SJSA1 (cell line): Measurements from ENCODE around the gene F2R. TPM values are rescaled to one million over a fixed set of nuclear protein-coding genes. Genes with fewer than 3 reads are reported as not detected.

Source experiments
- DNase-seq, 2 experiments: peaks; one replicate each; pipeline ENCODE4 v3.0.0-alpha.2; 2015 to 2020; ENCODE audit warnings: low spot score in 2 of 2, low read depth in 1 of 2
- H3K27ac ChIP-seq: fragments of 250-450 bp; sonication (Bioruptor Pico); 2 replicates; pipeline ENCODE4 v1.5.1; 2020; ENCODE audit warnings: mild to moderate bottlenecking, moderate library complexity
- H3K27me3 ChIP-seq: fragments of 250-450 bp; sonication (Bioruptor Pico); replicated peaks from 2 replicates; pipeline ENCODE4 v1.5.1; 2020; ENCODE audit warnings: mild to moderate bottlenecking, moderate library complexity
- H3K36me3 ChIP-seq: fragments of 250-450 bp; sonication (Bioruptor Pico); 2 replicates; pipeline ENCODE4 v1.5.1; 2020; ENCODE audit warnings: mild to moderate bottlenecking
- H3K4me1 ChIP-seq: fragments of 250-450 bp; sonication (Bioruptor Pico); replicated peaks from 2 replicates; pipeline ENCODE4 v1.6.1; 2021; ENCODE audit warnings: mild to moderate bottlenecking
- H3K4me3 ChIP-seq: fragments of 250-450 bp; sonication (Bioruptor Pico); 2 replicates; pipeline ENCODE4 v1.5.1; 2020; ENCODE audit warnings: mild to moderate bottlenecking
- H3K9me3 ChIP-seq: fragments of 250-450 bp; sonication (Bioruptor Pico); replicated peaks from 2 replicates; pipeline ENCODE4 v1.5.1; 2020; ENCODE audit warnings: mild to moderate bottlenecking
- total RNA-seq: library from RNA; depleted of rRNA; stranded (reverse); fragments of >200 nt; shearing (Covaris generic); gene quantifications from 2 replicates; pipeline ENCODE4 v1.2.3, GENCODE V29; 2014

The F2R gene
- total RNA-seq, 1 experiment from 2014 or later, result 95.4 TPM

GRCh38 chr5:76683816-76684731, 31.9 kb upstream of the F2R start:
- H3K9me3 ChIP-seq, result no peaks in the 10 kb centered on the region
- H3K36me3 ChIP-seq, result no peaks in the 10 kb centered on the region
- DNase-seq, result no peak
- H3K4me1 ChIP-seq, result peaks cover 18% of the 10 kb centered on the region
- H3K27me3 ChIP-seq, result no peaks in the 10 kb centered on the region
- H3K4me3 ChIP-seq, result no peak overlapping the region
- no peak overlapping the region for H3K27ac ChIP-seq

GRCh38 chr5:76684756-76685519, 31.0 kb upstream of the F2R start:
- no peak overlapping the region for H3K4me3 ChIP-seq
- H3K27ac ChIP-seq, result no peak overlapping the region
- peaks cover 27% of the 10 kb centered on the region for H3K4me1 ChIP-seq
- DNase-seq, result no peak
- H3K9me3 ChIP-seq, result no peaks in the 10 kb centered on the region
- H3K36me3 ChIP-seq, result no peaks in the 10 kb centered on the region
- no peaks in the 10 kb centered on the region for H3K27me3 ChIP-seq

DNA sequence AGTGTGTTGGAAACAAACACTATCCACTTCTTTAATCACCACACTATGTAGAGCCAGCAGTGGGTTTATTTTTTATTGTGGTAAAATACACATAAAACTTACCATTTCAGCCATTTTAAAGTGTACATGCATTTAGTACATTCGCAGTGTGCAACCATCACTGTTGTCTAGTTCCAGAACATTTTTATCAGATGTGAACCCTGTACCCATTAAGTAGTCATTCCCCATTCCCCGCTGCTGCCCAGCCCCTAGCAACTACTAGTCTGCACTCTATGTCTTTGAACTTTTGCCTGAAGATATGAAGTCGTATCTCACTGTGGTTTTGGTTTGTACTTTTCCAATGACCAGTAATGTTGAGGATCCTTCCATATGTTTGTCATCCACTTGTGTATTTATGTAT, 30.2 kb upstream of the F2R start:
- peak in 1 of 2 experiments; percentile 5 for DNase-seq

DNA sequence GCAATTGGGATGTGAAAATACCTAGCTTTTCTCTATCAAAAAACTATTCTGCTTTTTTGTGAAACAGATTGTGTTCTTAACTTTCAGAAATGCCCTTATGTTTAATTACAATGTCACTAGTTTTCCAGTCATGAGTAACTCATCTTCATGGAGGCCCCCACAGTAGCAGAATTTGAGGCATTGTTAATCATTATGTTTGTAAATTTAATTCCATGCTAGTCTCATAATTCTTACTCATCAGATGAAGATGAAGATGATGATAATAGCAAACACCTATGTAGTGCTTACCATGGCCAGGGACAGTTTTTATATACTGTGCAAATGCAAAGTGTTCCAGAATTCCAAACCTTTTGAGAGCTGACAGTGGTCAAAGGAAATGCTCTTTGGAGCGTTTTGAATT, 27.7 kb upstream of the F2R start:
- Histone ChIP-seq H3K27me3 (no peaks in the 10 kb centered on the region), H3K27ac (peak overlapping the region; percentile 88), H3K9me3 (no peaks in the 10 kb centered on the region), H3K4me1 (peaks cover 59% of the 10 kb centered on the region), H3K36me3 (no peaks in the 10 kb centered on the region), H3K4me3 (no peak overlapping the region)
- peak in 1 of 2 experiments; percentile 8 for DNase-seq

More for the DNA sequence above, 30.2 kb upstream of the F2R start:
- H3K9me3 ChIP-seq, result no peaks in the 10 kb centered on the region
- no peaks in the 10 kb centered on the region for H3K27me3 ChIP-seq
- H3K36me3 ChIP-seq, result no peaks in the 10 kb centered on the region
- peaks cover 34% of the 10 kb centered on the region for H3K4me1 ChIP-seq
- no peak overlapping the region for H3K27ac ChIP-seq
- H3K4me3 ChIP-seq, result no peak overlapping the region

GRCh38 chr5:76688836-76689235, 27.1 kb upstream of the F2R start:
- DNase-seq, result peak in 1 of 2 experiments; percentile 82
- H3K4me3 ChIP-seq, result no peak overlapping the region
- H3K36me3 ChIP-seq, result no peaks in the 10 kb centered on the region
- H3K9me3 ChIP-seq, result no peaks in the 10 kb centered on the region
- H3K27ac ChIP-seq, result peak overlapping the region; percentile 88
- no peaks in the 10 kb centered on the region for H3K27me3 ChIP-seq
- H3K4me1 ChIP-seq, result peaks cover 61% of the 10 kb centered on the region

DNA sequence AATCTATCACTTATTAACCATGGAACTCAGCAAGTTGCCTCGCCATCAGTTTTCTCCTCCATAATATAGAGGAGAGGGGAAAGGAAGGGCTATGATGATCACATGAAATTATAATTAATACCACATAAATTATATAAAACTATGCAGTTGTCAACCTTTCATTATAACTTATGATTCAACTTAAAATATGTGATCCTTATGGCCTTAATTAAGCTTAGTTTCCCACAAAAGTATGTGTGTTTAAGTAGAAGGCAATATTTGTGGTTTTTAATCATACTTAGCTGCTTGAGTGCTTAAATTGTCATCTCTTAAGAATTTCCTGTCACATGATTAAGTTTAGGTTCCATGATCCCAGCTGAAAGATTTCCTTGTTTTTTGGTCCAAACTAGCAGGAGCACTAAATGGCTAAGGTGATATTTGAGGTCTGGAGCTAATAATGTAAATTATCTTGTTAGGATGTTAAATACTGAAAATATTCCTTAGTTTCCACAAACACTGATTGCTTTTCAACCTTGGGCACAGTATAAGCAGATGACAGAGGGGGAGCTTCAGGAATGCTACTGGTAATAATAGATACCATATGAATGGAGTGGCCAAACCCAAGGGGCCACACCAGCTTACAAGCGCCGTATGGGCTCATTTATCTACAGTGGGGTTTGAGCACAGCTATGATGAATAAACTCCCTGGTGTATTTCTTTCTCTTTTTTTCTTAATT, 26.4 kb upstream of the F2R start:
- H3K27me3 ChIP-seq, result no peaks in the 10 kb centered on the region
- H3K9me3 ChIP-seq, result no peaks in the 10 kb centered on the region
- DNase-seq, result peak; percentile 63 to 91
- peaks cover 61% of the 10 kb centered on the region for H3K4me1 ChIP-seq
- H3K27ac ChIP-seq, result peak overlapping the region; percentile 88
- H3K4me3 ChIP-seq, result no peak overlapping the region
- no peaks in the 10 kb centered on the region for H3K36me3 ChIP-seq

DNA sequence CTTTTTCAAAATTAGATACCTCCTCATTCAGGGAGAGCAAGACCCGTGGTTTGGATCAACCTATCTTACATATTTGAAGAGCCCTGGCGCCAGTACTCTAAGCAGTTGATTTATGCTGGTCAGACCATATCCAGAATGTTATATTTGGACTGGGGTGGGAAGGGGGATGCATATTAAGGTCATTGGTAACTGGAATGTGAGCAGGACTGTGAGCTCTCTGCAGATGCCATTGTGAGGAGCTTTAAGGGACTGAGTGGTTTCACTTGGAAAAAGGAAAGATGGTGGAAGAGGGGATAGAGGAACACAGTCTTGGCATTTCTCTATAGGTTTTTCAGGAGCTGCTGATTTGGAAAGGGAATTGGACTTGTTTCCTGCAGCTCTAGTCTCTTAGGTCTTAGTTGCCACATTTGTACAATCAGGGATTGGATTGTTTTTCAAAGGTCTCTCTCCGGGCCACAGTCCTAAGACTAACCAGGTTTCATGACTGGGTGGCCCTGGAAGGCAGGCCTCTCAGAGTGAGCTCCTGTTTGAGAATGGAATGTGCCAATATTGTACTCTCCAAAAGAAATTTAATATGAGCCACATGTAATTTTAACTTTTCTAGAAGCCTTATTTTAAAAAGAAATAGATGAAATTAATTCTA, 25.8 kb upstream of the F2R start:
- H3K36me3 ChIP-seq, result no peaks in the 10 kb centered on the region
- no peaks in the 10 kb centered on the region for H3K9me3 ChIP-seq
- no peak overlapping the region for H3K4me3 ChIP-seq
- H3K27ac ChIP-seq, result peak overlapping the region; percentile 88
- DNase-seq, result peak in 1 of 2 experiments; percentile 53
- peaks cover 61% of the 10 kb centered on the region for H3K4me1 ChIP-seq
- no peaks in the 10 kb centered on the region for H3K27me3 ChIP-seq

DNA sequence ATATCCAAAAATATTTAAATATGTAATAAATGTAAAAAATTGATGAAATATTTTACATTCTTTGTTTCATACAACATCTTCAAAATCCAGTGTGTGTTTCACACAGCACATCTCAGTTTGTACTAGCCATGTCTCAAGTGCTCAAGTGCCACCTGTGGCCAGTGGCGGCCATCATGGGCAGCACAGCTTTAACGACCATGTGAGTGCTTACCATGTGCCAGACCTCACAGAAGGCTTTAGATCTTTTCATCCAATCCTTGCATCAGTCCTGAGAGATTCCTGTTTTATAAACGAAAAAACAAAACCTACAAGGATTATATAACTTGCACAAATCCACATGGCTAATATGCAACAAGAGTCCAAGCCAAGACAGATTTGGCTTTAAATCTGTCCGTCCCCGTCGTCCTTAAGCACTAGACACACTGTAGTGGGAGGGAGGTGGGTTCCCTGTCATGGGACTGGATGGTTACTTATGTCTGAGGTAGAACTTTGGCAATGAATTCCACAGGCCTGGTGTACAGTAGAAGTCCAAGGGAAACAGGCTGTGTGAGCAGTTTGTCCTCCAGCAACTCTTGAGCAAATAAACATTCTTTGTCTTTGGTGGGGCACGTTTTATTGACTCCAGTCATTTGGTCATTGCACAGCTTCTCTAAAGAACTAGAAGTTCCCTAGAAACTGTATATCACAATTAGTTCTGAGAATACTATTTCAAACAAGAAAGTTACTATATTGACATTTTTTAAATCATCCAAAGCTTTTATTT, 25.0 kb upstream of the F2R start:
- Histone ChIP-seq H3K36me3 (no peaks in the 10 kb centered on the region), H3K27ac (peak overlapping the region; percentile 88), H3K4me3 (no peak overlapping the region), H3K9me3 (no peaks in the 10 kb centered on the region), H3K4me1 (peaks cover 57% of the 10 kb centered on the region), H3K27me3 (no peaks in the 10 kb centered on the region)
- peak; percentile 80 to 96 for DNase-seq

DNA sequence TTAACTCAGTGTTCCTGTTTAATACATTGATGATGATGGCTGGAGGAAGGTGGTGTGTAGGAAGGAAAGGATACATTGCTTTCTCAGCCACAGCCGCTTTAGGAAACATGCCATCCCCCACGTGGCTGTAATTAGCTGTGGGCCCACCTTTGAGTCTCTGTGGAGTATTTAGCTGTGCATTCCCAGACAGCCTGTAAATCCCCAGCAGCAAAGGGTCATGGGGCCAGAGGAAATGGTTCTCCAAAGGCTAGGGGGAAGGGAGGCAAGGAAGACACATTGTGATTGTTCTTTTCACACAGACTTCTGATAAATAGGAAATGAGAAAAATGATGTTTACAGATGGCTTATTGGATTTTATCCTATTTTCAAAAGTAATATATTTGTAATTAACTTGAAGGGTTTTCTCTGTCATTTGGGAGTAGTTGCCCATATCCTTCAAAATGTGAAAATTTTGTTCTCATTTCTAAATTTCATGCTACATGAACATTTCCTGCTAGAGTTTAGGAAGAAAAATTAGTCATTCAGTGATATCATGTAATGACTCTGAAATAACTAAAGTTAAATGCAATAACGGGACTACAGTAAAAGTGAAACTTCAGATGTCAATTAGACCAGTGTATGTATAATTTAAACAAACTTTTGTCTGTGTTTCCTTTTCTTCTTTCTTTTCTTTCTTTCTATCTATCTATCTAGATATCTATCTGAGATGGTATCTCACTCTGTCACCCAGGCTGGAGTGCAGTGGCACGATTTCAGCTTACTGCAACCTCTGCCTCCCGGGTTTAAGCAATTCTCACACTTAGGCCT, 24.3 kb upstream of the F2R start:
- H3K9me3 ChIP-seq, result no peaks in the 10 kb centered on the region
- peaks cover 56% of the 10 kb centered on the region for H3K4me1 ChIP-seq
- no peak overlapping the region for H3K4me3 ChIP-seq
- H3K27me3 ChIP-seq, result no peaks in the 10 kb centered on the region
- H3K36me3 ChIP-seq, result no peaks in the 10 kb centered on the region
- peak overlapping the region; percentile 88 for H3K27ac ChIP-seq
- peak; percentile 66 to 90 for DNase-seq

GRCh38 chr5:76692274-76692540, 23.7 kb upstream of the F2R start:
- no peak for DNase-seq
- H3K27ac ChIP-seq, result peak overlapping the region; percentile 88
- no peaks in the 10 kb centered on the region for H3K36me3 ChIP-seq
- no peaks in the 10 kb centered on the region for H3K27me3 ChIP-seq
- H3K4me3 ChIP-seq, result no peak overlapping the region
- peaks cover 56% of the 10 kb centered on the region for H3K4me1 ChIP-seq
- no peaks in the 10 kb centered on the region for H3K9me3 ChIP-seq

GRCh38 chr5:76692651-76693050, 23.3 kb upstream of the F2R start:
- DNase-seq, result no peak
- H3K4me1 ChIP-seq, result peaks cover 56% of the 10 kb centered on the region
- no peaks in the 10 kb centered on the region for H3K27me3 ChIP-seq
- H3K4me3 ChIP-seq, result no peak overlapping the region
- H3K36me3 ChIP-seq, result no peaks in the 10 kb centered on the region
- no peaks in the 10 kb centered on the region for H3K9me3 ChIP-seq
- peak overlapping the region; percentile 88 for H3K27ac ChIP-seq

GRCh38 chr5:76693141-76693540, 22.8 kb upstream of the F2R start:
- Histone ChIP-seq H3K27ac (peak overlapping the region; percentile 88), H3K27me3 (no peaks in the 10 kb centered on the region), H3K4me1 (peaks cover 52% of the 10 kb centered on the region), H3K36me3 (no peaks in the 10 kb centered on the region), H3K4me3 (no peak overlapping the region), H3K9me3 (no peaks in the 10 kb centered on the region)
- no peak for DNase-seq
